PFSK-1 (cell line): ENCODE measurements around the gene SLC41A3.

Experiments used
- POLR2AphosphoS5 ChIP-seq: IDR thresholded peaks from 2 replicates; pipeline ENCODE4 v1.6.1; 2012; ENCODE audit warnings: low read depth, mild to moderate bottlenecking, control low read depth, low read length, moderate library complexity
- SIN3A ChIP-seq: IDR thresholded peaks from 2 replicates; pipeline ENCODE4 v1.6.1; 2012; ENCODE audit warnings: mild to moderate bottlenecking, low read length, moderate library complexity, borderline replicate concordance; ENCODE audit not compliant: insufficient read depth
- TAF1 ChIP-seq: IDR thresholded peaks from 2 replicates; pipeline ENCODE4 v1.6.1; 2012; ENCODE audit warnings: low read length, control low read depth, borderline replicate concordance; ENCODE audit not compliant: insufficient read depth
- TF ChIP-seq, protein P1 (sequence below), 2 experiments: IDR thresholded peaks; 2 replicates each; pipeline versions ENCODE4 v1.6.1 to v1.8.0; 2011 to 2012; ENCODE audit warnings: low read depth in 2 of 2, low read length in 2 of 2, control low read depth in 1 of 2, inconsistent platforms in 1 of 2, mild to moderate bottlenecking in 1 of 2, moderate library complexity in 1 of 2; ENCODE audit not compliant: insufficient read depth in 1 of 2

DNA sequence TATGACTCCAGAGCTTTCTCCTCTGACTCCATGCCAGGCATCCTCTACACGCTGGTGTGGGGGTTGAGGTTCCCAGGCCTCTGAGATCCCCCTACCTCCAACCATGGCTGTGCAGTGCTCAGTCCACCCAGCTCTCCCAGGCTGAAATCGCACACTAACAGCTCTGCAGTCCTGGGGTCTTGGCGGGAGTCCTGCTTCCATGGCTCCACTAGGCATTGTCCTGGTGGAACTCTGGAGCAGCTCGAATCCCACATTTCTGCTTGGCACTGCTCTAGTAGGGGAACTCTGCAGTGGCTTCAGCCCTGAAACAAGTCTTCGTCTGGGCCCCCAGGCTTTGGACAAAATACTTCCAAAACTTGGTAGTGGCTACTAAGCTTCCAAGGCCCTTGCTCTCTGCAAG, 64.2 kb downstream of the SLC41A3 start:
- TF ChIP-seq, protein P1, sequence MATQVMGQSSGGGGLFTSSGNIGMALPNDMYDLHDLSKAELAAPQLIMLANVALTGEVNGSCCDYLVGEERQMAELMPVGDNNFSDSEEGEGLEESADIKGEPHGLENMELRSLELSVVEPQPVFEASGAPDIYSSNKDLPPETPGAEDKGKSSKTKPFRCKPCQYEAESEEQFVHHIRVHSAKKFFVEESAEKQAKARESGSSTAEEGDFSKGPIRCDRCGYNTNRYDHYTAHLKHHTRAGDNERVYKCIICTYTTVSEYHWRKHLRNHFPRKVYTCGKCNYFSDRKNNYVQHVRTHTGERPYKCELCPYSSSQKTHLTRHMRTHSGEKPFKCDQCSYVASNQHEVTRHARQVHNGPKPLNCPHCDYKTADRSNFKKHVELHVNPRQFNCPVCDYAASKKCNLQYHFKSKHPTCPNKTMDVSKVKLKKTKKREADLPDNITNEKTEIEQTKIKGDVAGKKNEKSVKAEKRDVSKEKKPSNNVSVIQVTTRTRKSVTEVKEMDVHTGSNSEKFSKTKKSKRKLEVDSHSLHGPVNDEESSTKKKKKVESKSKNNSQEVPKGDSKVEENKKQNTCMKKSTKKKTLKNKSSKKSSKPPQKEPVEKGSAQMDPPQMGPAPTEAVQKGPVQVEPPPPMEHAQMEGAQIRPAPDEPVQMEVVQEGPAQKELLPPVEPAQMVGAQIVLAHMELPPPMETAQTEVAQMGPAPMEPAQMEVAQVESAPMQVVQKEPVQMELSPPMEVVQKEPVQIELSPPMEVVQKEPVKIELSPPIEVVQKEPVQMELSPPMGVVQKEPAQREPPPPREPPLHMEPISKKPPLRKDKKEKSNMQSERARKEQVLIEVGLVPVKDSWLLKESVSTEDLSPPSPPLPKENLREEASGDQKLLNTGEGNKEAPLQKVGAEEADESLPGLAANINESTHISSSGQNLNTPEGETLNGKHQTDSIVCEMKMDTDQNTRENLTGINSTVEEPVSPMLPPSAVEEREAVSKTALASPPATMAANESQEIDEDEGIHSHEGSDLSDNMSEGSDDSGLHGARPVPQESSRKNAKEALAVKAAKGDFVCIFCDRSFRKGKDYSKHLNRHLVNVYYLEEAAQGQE (IDR thresholded peaks at IDR 0.05; ENCODE audit: insufficient read depth in 1 of 2, low read depth in 2 of 2, low read length in 2 of 2), result no peak
- TF ChIP-seq POLR2AphosphoS5, result no peak
- TF ChIP-seq TAF1, result no peak
- no peak for TF ChIP-seq SIN3A
